Measurements from ENCODE around the gene GATAD2A. TPM values are rescaled to one million over a fixed set of nuclear protein-coding genes. Genes with fewer than 3 reads are reported as not detected.

The GATAD2A gene
- total and polyA plus RNA-seq, 2 of the 13 experiments (the other 11 are each of a cell fraction or from before 2014, with no cell fraction given): 16.8 to 28.6 TPM

- Histone ChIP-seq H3K9ac (ENCODE audit: insufficient read depth, low read depth, low read length) (no peak overlapping the region), H3K4me2 (ENCODE audit: low read depth, low read length) (no peak overlapping the region), H3K79me2 (ENCODE audit: insufficient read depth, low read length) (peaks cover 97% of the 10 kb centered on the region), H4K20me1 (ENCODE audit: insufficient read depth, low read length) (peaks cover 20% of the 10 kb centered on the region), H3K4me1 (ENCODE audit: insufficient read depth, low read length) (peaks cover 14% of the 10 kb centered on the region), H3K9me3 (ENCODE audit: low read length) (no peaks in the 10 kb centered on the region), H2AFZ (ENCODE audit: low read length) (no peak overlapping the region), H3K36me3 (replicated peaks in 1 of 2; ENCODE audit: control insufficient read depth in 1 of 2, insufficient read depth in 2 of 2, low read length in 2 of 2) (no peaks in the 10 kb centered on the region; a peak in 1 of 5 replicates), H3K27me3 (ENCODE audit: control insufficient read depth in 1 of 2, insufficient read depth in 2 of 2, low read length in 2 of 2) (no peaks in the 10 kb centered on the region), H3K27ac (ENCODE audit: extremely low read length, insufficient read depth, low read length) (no peak overlapping the region), H3K4me3 (replicated peaks in 1 of 3; ENCODE audit: insufficient read depth in 1 of 3, low read depth in 2 of 3, low read length in 3 of 3) (no peak overlapping the region)
- no peak for DNase-seq (ENCODE audit: low spot score)
- in situ Hi-C loops (cut with HindIII; ENCODE audit: extremely low pct_ligation_motif_present, low pct_unique_long_range_greater_than_20kb): no loop called here
- no peak for ATAC-seq
- intact Hi-C loops (cut with micrococcal nuclease; ENCODE audit: unreplicated experiment): loop anchor here (2.0 kb wide), 1 partner anchor 51 kb away; no protein-coding TSS in a partner anchor
- WGBS (ENCODE audit: low lambda C conversion rate): 85% methylated on average over 5 of the region's 5 CpGs
- ChIA-PET POLR2A (no interaction called here), CTCF (ENCODE audit: low intra/inter-chr PET ratio, low total read pairs) (no interaction called here)
- no peak for FAIRE-seq
- TF ChIP-seq HINFP (CRISPR knock-in tag; IDR thresholded peaks at IDR 0.05; ENCODE audit: low read depth) (no peak), ZNF263 (CRISPR knock-in tag; IDR thresholded peaks at IDR 0.05) (peak; percentile 80), HMGXB3 (CRISPR knock-in tag; IDR thresholded peaks at IDR 0.05; ENCODE audit: borderline replicate concordance) (no peak), XRCC5 (optimal IDR thresholded peaks at IDR 0.05; ENCODE audit: low read length) (no peak)
- BruUV-seq (replicated peaks): no TSS peak
Observed at GRCh38 chr19:19425170-19425875, 19.8 kb downstream of the GATAD2A start.
